Hippocampal formation (tissue), 2 donors: ENCODE data around the gene RIMS4.

Experiments used
- DNase-seq, 2 donors: peaks; one replicate each; lab custom pipeline; 2025; lab: John Stamatoyannopoulos, UW

RIMS4 gene

DNA sequence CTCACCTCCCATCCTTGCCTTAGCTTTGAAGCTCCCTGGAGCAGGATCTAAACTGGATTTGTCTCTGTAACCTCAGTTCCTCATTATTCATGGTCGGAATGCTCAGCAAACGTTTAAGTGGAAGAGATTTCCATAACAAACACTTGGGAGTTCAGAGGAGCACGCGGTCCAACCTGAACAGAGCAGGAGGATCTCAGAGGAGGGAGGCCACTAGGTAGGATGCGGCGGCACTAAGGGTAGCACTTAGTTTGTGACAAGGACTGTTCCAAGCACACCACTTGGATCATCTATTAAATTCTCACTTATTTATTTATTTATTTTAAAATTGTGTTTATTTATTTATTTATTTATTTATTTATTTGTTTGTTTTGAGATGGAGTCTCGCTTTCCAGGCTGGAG is 108.5 kb downstream of the RIMS4 start:
- no peak for DNase-seq
